GM21381 (cell line): ENCODE data around the gene PDLIM7.

Source experiments
- ATAC-seq: cut with Tn5 transposase; IDR thresholded peaks from one replicate; pipeline ENCODE4 v1.9.1; 2021; ENCODE audit warnings: mild to moderate bottlenecking, moderate library complexity; ENCODE audit not compliant: unreplicated experiment

The PDLIM7 gene

DNA sequence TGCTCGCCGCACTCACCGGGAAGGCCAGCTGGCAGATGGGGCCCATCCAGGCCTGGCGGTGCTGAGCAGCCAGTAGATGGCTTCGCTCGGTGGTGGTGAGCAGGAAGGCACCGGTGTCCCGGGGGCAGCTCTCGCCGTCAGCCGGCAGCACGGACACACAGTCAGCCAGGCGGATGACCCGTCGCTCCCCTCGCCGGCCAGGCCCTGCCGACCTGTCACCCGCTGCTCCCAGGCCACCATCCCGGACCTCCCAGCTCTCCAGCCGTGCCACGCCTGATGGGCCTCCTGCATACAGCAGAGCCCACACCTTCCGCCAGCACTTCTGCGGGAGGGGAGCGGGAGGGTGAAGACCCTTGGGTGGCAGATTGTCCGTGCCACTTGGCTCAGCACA is 10.8 kb upstream of the PDLIM7 start:
- ATAC-seq: no peak

DNA sequence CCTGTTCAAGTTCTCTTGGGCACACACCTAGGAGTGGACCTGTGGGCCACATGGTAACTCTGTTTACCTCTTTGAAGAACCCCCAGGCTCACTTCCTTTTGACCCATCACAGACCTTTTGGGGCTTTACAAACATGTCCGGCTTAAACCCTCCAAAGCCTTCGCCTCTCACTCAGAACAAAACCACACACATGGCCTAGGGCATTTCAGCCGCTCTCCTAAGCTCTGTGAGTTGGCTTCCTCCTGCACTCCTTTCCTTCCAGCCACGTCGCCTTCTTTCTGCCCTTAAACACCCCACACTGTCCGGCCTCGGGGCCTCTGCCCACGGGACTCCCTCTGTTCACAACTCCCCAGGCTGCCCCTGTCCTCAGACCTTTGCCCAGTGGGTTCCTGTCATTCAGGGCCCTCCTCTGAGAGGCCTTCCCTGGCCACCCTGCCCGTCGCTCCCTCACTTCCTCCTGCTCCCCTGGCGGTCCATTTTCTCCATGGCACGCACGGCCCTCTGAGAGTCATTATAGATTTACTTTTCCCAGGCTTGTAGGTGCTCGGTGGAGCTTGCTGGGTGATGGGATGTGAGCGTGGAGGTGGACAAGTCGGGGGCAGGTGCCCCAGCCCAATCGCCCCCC is 10.3 kb upstream of the PDLIM7 start:
- no peak for ATAC-seq

DNA sequence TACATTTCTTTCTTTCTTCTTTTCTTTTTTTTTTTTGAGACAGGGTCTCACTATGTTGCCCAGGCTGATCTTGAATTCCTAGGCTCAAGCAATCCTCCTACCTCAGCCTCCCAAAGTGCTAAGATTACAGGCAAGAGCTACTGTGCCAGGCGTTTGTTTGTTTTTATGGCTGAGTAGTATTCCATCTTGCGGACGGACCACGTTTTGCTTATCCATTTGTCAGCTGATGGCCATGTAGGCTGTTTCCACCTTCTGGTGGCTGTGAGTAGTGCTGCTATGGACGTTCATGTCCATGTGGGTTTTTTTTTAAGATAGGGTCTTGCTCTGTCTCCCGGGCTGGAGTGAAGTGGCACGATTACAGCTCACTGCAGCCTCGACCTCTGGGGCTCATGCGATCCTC is 9.8 kb upstream of the PDLIM7 start:
- no peak for ATAC-seq

GRCh38 chr5:177505075-177505474 is 7.7 kb upstream of the PDLIM7 start:
- no peak for ATAC-seq

DNA sequence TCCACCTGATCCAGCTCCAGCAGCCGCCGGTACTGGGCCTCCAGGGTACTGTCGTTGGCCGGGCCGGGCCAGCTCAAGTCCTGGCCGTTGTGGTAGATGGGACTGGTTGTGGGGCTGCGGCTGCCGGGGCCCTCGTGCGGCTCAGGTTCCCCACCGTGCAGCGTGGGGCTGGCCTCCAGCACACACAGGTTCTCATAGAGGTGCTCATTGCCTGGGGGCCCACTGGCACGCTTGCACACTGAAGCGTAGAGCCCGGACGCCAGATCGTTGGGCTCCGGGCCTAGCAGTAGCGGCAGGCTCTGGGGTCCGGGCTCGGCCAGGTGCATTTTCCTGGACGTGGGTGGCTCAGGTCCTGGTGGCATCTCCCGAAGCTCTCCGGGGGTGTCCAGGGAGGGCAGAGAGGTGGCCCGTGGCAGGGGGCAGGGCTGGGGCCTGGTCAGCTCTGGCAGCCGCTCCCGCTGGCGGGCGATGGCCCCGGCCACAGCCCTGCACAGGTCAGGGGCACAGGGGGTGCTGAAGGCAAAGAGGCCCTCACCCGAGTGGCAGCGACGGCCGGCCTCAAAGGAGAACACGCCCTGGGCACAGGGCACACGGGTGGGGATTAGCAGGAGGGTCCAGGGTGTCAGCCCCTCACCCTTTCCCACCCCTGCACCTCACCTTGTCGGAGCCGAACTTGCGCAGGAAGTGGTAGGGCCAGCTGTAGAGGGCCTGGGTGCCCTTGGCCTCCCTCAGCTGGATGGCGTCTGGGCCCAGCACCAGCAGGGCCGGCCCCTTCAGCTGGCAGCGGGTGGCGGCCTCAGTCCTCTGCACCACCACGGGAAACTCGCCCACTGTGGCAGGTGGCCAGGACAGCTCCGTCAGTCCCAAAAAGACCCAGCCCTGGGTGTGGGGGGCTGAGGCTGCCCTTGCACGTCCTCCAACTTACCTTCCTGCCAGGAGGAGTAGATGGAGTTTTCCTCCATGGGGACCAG is 7.0 kb upstream of the PDLIM7 start:
- no peak for ATAC-seq

DNA sequence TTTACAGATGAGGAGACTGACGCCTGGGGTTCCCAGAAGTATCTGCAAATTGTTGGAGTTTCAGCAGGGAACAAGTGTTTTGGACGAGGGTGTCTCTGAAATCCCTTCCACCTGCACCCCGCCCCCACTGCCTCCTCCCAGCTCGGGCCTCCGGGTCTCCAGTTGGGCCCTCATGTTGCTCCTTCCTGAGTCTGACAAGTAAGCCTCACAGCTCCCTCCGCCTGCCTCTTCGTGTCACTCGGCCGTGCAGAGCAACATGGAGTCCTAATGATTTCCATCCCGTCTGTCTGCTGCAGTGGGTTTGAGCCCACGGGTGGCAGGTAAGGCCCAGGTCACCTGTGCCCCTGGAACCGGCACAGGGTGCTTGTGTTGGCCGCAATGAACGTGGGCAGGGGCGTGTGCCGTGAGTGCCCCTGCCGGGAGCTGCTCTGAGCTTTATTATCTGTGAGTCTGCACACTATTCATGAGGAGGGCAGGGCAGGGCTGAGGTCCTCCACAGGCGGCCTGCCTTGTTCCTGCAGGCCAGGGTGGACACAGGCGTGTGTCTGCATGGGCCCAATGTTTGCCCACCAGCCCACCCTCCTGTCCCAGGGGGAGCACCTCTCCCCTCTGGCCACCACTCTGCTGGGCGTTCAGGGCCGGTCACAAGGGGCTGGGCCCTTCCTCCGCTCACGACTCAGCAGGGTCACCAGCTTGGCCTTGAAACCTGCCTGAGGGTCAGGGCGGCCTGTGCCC is 6.1 kb upstream of the PDLIM7 start:
- ATAC-seq: no peak

- ATAC-seq: no peak
These were observed 5.5 kb upstream of the PDLIM7 start for GRCh38 chr5:177502886-177503285.

GRCh38 chr5:177501874-177502678 is 4.7 kb upstream of the PDLIM7 start:
- ATAC-seq: no peak

DNA sequence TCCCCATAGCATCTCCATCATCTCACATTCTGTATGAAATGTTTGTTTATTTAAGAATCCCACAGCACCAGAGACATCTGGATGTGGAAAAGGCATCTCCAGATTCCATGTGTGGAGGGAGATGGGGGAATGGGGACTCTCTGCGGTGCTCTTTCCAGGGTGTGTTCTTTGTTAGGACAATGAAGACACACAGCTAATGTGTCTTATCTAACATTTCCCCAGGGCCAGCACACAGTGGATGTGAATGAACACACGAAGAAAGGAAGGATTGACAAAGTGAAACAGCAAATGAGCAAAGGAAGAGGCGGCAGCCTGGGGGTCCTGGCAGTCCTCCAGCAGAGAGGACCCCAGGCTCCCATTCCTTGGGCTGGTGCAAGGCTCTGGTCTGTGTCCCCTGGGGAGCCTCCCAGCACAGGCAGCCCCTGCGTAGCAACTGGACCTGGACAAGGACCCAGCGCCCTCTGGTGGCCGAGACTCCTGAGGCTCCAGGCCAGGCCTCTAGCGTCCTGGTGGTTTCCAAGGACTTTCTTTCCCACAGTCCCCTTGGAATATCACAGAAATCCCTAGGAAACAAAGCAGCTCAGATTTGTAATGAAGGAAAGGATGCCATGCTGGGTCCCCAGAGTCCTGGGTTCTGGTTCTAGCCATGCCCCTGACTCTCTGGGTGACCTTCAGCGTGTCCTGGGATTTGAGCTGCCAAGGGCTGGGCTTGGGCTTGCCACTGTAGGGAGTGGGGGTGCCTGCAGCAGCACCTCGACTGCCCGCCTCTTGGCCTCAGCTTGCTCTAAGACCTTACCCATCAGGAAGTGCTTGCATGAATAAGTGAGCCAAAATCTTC is 3.5 kb upstream of the PDLIM7 start:
- ATAC-seq: no peak

DNA sequence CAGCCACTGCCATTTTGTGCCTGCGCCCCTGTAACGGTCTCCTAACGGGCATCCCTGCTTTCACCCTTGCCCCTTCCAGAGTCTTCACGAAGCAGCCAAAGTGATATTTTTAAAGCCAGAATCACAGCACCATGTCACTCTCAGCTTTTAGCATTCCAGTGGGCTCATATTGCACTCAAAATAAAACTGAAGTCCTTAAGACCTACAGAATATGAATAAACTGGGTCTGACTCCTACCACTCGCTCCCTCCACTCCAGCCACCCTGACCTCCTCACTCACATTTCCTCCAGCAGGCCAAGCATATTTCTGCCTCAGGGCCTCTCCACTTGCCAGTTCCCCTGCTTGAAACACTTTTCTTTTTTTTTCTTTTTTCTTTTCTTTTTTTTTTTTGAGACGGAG is 2.4 kb upstream of the PDLIM7 start:
- no peak for ATAC-seq

DNA sequence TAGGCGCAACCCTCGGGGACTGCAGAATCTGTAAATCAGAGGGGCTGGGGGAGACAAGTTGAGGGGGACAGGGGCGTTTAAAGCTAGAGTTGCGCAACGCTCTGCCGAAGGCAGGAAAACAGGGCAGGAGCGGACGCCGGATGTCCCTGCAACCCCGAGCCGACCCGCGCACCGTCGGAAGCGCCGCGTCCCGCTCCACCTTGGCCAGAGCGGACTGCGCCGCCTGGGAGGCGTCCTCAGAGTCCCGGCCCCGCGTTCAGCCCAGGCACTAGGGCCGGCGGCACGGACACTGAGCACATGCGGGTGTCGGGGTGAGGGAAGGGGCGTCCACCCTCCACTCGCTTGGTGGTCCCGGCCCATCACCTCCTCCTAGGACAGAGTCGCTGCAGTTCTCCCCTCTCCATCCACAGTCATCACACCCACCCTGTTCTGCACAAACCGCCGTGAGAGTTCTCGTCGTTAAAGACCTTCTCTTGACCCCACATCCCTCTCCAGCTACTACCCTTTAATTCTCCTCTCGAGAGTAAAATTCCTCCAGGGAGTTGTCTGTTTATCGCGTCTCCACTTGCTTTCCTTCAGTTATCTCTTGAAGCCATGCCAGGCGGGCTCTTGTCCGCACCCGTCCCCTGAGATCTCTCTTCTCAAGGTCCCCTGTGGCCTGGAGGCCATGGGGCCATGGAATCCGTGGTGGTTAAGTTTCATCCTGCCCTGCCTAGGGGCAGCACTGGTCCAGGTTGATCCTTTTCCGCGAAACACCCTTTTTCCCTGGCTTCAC is 796 bp upstream of the PDLIM7 start:
- no peak for ATAC-seq

DNA sequence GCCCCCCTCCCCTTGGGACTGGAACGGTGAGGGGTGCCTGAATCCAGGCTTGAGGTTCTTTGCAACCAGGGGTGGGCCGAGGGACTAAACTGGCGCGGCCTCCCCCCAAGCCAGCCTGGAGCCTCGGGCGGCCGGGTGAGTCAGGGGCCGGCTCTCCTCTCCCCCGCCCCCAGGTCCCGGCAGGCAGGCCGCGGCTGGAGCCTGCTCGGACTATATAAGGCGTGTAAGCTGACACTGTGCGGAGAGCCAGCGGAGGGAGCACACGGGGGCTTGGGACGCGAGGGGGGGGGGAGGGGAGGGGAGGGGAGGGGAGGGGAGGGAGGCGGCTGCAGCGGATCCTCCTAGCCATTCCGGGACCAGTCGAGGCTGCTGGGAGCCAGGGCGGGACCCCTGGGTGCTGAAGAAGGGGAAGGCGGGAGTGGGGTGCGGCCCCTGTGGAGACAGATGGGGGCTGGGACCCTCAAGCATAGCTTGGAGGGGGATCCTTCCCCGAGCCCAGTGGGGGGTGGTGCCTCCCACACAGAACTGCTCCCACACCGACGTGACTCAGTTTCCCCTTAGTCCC is 595 bp downstream of the PDLIM7 start:
- ATAC-seq: no peak

GRCh38 chr5:177496070-177496726 is 1.2 kb downstream of the PDLIM7 start:
- no peak for ATAC-seq

GRCh38 chr5:177495243-177496060 is 2.0 kb downstream of the PDLIM7 start:
- ATAC-seq: no peak

DNA sequence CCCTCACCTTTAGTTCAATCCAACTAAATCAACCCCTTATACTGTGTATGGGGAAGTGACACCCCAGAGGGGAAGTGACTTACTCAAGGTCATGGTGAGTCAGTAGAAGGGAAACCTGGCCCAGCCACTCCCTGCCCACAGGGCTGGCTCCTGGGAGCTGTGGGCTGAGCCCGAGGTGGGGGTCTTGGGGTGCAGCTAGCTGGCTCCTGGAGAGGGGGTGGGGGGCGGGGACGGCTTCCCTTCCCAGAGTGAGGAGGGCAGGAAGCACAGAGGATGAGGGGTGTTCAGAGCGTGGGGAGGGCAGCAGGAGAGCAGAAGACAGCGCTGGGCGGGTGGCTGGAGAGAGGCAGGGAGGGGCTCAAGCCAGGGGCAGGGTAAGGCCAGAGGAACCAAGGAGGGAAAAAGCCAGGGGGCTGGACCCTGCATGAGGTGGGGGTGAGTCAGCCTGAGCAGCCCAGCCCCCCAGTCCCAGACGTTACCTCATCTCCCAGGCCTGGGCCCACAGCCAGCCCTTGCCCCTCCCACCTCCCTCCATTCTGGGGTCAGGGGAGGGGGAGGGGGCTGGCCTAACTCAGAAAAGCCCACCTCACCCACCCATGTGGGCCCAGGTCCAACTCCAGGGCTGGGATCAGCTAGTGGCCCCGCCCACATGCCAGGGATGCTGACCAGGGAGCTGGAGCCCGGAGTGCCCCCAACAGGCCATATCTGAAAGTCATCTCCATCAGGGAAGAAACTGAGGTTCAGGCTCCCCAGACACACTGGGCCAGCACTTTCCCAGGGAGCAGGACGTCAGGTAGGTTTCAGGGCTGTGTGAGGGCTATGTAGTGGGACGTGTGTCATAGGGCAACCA is 2.8 kb downstream of the PDLIM7 start:
- no peak for ATAC-seq

- no peak for ATAC-seq
These were observed 3.5 kb downstream of the PDLIM7 start for GRCh38 chr5:177493795-177494345.
